Measurements from ENCODE around the gene OR7C2.
"Not testable (repeated sequence)": the region's sequence is repeated elsewhere in the genome, so short reads cannot be mapped to it uniquely, and the experiment has no call there.

OR7C2 gene

DNA sequence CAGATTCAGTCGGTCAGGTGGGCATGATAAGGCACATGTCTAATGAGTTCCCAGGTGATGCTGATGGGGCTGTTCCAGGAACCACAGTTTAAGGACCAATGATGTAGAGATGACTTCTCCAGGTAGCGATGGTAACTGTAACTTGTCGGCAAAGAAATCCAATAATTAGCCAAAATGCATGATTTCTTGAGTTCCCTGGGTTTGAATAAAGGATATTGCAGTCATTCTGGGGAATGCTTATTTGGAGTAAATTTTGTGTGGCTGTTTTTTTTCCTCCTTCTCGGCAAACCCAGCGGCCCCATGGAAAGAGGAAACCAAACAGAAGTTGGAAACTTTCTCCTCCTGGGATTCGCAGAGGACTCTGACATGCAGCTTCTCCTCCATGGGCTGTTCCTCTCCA is at the start of gene OR7C2:
Gene OR7C2, plus strand, starts transcription at position 301 of the 400 bp plus-strand sequence. Its CDS starts 0 bp downstream, at position 301.
- Histone ChIP-seq H3K27ac (ENCODE audit: low read depth, low read length) (no peak within 1 kb of the TSS), H3K4me1 (ENCODE audit: control insufficient read depth, insufficient read depth, low read length) (no peaks in the 10 kb centered on the region)

DNA sequence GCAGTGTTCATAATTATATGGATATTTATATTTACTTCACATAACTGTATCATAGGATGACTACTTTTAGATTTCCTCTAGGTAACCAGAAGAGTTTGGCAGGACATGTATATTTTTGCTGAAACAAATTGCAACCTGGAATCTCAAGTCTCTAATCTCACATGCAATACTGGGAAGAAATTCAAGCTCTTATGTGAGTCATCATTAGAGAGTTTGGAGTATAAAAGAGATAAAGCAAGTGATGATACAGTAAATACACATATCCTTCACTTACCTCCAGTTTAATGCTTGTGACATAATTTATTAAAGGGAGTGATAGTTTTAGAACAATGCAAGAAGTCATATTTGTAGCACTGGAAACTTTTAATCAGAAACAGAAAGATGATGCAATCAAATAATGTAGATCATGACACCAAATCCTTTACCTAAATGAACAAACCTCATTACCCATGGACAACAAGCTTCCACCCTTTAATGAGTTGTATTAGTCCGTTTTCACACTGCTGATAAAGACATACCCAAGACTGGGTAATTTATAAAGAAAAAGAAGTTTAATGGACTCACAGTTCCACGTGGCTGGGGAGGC is 39.5 kb upstream of the OR7C2 start:
- H3K9me3 ChIP-seq (ENCODE audit: control insufficient read depth, insufficient read depth, low read length), result peaks cover 12% of the 10 kb centered on the region
- H3K4me3 ChIP-seq (ENCODE audit: low read depth, low read length), result no peak overlapping the region
- H3K4me1 ChIP-seq (ENCODE audit: control insufficient read depth, insufficient read depth, low read length), result no peaks in the 10 kb centered on the region
- no peaks in the 10 kb centered on the region for H3K36me3 ChIP-seq (ENCODE audit: control insufficient read depth, insufficient read depth, low read length)
- no peak overlapping the region for H3K27ac ChIP-seq (ENCODE audit: low read depth, low read length)
- H3K27me3 ChIP-seq (ENCODE audit: control insufficient read depth, insufficient read depth, low read length), result no peaks in the 10 kb centered on the region
- H3K9ac ChIP-seq (ENCODE audit: low read depth, low read length), result no peak overlapping the region

More for the DNA sequence above, at the start of gene OR7C2:
- Histone ChIP-seq H3K4me3 (ENCODE audit: low read depth, low read length) (no peak within 1 kb of the TSS), H3K9me3 (ENCODE audit: control insufficient read depth, insufficient read depth, low read length) (peaks cover 45% of the 10 kb centered on the region), H3K36me3 (ENCODE audit: control insufficient read depth, insufficient read depth, low read length) (no peaks in the 10 kb centered on the region), H3K27me3 (ENCODE audit: control insufficient read depth, insufficient read depth, low read length) (no peaks in the 10 kb centered on the region), H3K9ac (ENCODE audit: low read depth, low read length) (no peak within 1 kb of the TSS)

DNA sequence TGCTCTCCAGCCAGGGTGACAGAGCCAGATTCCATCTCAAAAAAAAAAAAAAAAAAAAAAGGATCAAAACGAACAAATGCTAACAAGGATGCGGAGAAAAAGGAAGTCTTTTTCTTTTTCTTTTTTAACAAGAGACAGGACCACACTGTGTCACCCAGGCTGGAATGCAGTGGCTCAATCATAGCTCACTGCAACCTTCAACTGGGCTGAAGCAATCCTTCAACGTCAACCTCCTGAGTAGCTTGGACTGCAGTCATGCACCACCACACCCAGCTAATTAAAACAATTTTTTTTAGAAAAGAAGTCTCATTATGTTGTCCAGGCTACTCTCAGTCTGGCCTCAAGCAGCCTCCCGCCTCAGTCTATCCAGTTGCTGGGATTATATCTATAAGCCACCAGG is 34.6 kb upstream of the OR7C2 start:
- Histone ChIP-seq H3K9ac (ENCODE audit: low read depth, low read length) (no peak overlapping the region), H3K9me3 (ENCODE audit: control insufficient read depth, insufficient read depth, low read length) (peaks cover 20% of the 10 kb centered on the region), H3K27me3 (ENCODE audit: control insufficient read depth, insufficient read depth, low read length) (no peaks in the 10 kb centered on the region), H3K4me3 (ENCODE audit: low read depth, low read length) (no peak overlapping the region), H3K4me1 (ENCODE audit: control insufficient read depth, insufficient read depth, low read length) (no peaks in the 10 kb centered on the region), H3K36me3 (ENCODE audit: control insufficient read depth, insufficient read depth, low read length) (no peaks in the 10 kb centered on the region), H3K27ac (ENCODE audit: low read depth, low read length) (no peak overlapping the region)

GRCh38 chr19:14915116-14915515 is 26.2 kb upstream of the OR7C2 start:
- Histone ChIP-seq H3K27ac (ENCODE audit: low read depth, low read length) (no peak overlapping the region), H3K4me1 (ENCODE audit: control insufficient read depth, insufficient read depth, low read length) (no peaks in the 10 kb centered on the region), H3K36me3 (ENCODE audit: control insufficient read depth, insufficient read depth, low read length) (no peaks in the 10 kb centered on the region), H3K9me3 (ENCODE audit: control insufficient read depth, insufficient read depth, low read length) (peaks cover 39% of the 10 kb centered on the region), H3K9ac (ENCODE audit: low read depth, low read length) (no peak overlapping the region), H3K27me3 (ENCODE audit: control insufficient read depth, insufficient read depth, low read length) (no peaks in the 10 kb centered on the region), H3K4me3 (ENCODE audit: low read depth, low read length) (no peak overlapping the region)

DNA sequence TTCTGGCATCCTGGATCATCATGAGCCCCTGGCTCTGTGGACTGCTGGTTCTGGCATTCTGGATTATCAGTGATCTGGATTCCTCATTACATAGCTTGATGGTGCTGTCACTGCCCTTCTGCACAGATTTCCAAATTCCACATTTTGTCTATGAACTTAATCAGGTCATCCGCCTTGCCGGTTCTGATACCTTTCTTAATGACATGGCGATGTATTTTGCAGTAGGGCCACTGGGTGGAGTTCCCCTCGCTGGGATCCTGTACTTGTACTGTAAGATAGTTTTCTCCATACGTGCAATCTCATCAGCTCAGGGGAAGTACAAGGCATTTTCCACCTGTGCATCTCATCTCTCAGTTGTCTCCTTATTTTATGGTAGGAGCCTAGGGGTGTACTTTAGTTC is 24.4 kb upstream of the OR7C2 start:
- H3K36me3 ChIP-seq (ENCODE audit: control insufficient read depth, insufficient read depth, low read length), result no peaks in the 10 kb centered on the region
- no peak overlapping the region for H3K9ac ChIP-seq (ENCODE audit: low read depth, low read length)
- H3K4me1 ChIP-seq (ENCODE audit: control insufficient read depth, insufficient read depth, low read length), result no peaks in the 10 kb centered on the region
- peaks cover 41% of the 10 kb centered on the region for H3K9me3 ChIP-seq (ENCODE audit: control insufficient read depth, insufficient read depth, low read length)
- no peaks in the 10 kb centered on the region for H3K27me3 ChIP-seq (ENCODE audit: control insufficient read depth, insufficient read depth, low read length)
- no peak overlapping the region for H3K4me3 ChIP-seq (ENCODE audit: low read depth, low read length)
- H3K27ac ChIP-seq (ENCODE audit: low read depth, low read length), result no peak overlapping the region

DNA sequence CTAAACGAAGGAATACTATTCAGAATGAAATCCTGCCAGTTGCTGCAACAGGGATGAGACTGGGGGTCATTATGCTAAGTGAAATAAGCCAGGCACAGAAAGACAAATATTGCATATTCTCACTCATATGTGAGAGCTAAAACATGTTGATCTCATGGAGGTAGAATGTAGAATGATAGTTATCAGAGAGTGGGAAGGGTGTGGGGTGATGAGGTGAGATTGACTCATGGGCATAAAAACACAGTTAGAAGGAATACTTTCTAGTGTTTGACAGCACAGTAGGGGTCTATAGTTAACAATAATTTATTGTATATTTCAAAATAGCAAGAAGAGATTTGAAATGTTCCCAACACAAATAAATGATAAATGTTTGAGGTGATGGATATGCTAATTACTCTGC is 7.8 kb upstream of the OR7C2 start:
- no peak overlapping the region for H3K27ac ChIP-seq (ENCODE audit: low read depth, low read length)
- no peaks in the 10 kb centered on the region for H3K36me3 ChIP-seq (ENCODE audit: control insufficient read depth, insufficient read depth, low read length)
- H3K27me3 ChIP-seq (ENCODE audit: control insufficient read depth, insufficient read depth, low read length), result no peaks in the 10 kb centered on the region
- no peaks in the 10 kb centered on the region for H3K4me1 ChIP-seq (ENCODE audit: control insufficient read depth, insufficient read depth, low read length)
- peaks cover 28% of the 10 kb centered on the region for H3K9me3 ChIP-seq (ENCODE audit: control insufficient read depth, insufficient read depth, low read length)
- no peak overlapping the region for H3K9ac ChIP-seq (ENCODE audit: low read depth, low read length)
- H3K4me3 ChIP-seq (ENCODE audit: low read depth, low read length), result no peak overlapping the region

DNA sequence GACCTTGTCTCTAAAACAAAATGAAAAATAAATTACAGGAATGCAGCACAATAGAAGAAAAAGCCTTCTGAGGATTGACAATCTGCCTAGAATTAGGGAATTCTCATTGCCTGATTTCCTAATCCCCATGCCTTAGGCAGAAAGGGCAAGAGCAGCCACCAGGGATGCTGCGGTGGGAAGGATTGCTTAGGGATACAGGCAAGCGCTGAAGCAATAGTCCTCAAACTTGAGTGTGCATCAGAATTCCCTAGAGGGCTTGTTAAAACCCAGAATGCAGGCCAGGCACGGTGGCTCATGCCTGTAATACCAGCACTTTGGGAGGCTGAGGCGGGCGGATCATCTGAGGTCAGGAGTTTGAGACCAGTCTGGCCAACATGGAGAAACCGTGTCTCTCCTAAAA is 1.0 kb upstream of the OR7C2 start:
- no peak overlapping the region for H3K9ac ChIP-seq (ENCODE audit: low read depth, low read length)
- no peaks in the 10 kb centered on the region for H3K36me3 ChIP-seq (ENCODE audit: control insufficient read depth, insufficient read depth, low read length)

GRCh38 chr19:14943601-14944000 is 2.3 kb downstream of the OR7C2 start:
- Histone ChIP-seq H3K27ac (ENCODE audit: low read depth, low read length) (no peak overlapping the region), H3K9me3 (ENCODE audit: control insufficient read depth, insufficient read depth, low read length) (peaks cover 56% of the 10 kb centered on the region), H3K36me3 (ENCODE audit: control insufficient read depth, insufficient read depth, low read length) (no peaks in the 10 kb centered on the region), H3K4me1 (ENCODE audit: control insufficient read depth, insufficient read depth, low read length) (no peaks in the 10 kb centered on the region), H3K27me3 (ENCODE audit: control insufficient read depth, insufficient read depth, low read length) (no peaks in the 10 kb centered on the region), H3K9ac (ENCODE audit: low read depth, low read length) (no peak overlapping the region), H3K4me3 (ENCODE audit: low read depth, low read length) (no peak overlapping the region)

More for the DNA sequence above, 1.0 kb upstream of the OR7C2 start:
- Histone ChIP-seq H3K4me1 (ENCODE audit: control insufficient read depth, insufficient read depth, low read length) (no peaks in the 10 kb centered on the region), H3K27me3 (ENCODE audit: control insufficient read depth, insufficient read depth, low read length) (no peaks in the 10 kb centered on the region), H3K4me3 (ENCODE audit: low read depth, low read length) (no peak overlapping the region), H3K27ac (ENCODE audit: low read depth, low read length) (no peak overlapping the region), H3K9me3 (ENCODE audit: control insufficient read depth, insufficient read depth, low read length) (peaks cover 39% of the 10 kb centered on the region)

- Histone ChIP-seq H3K4me1 (ENCODE audit: control insufficient read depth, insufficient read depth, low read length) (no peaks in the 10 kb centered on the region), H3K9me3 (ENCODE audit: control insufficient read depth, insufficient read depth, low read length) (peaks cover 49% of the 10 kb centered on the region), H3K27ac (ENCODE audit: low read depth, low read length) (no peak overlapping the region), H3K36me3 (ENCODE audit: control insufficient read depth, insufficient read depth, low read length) (no peaks in the 10 kb centered on the region), H3K9ac (ENCODE audit: low read depth, low read length) (no peak overlapping the region), H3K4me3 (ENCODE audit: low read depth, low read length) (no peak overlapping the region), H3K27me3 (ENCODE audit: control insufficient read depth, insufficient read depth, low read length) (no peaks in the 10 kb centered on the region)
These were observed 3.2 kb downstream of the OR7C2 start for GRCh38 chr19:14944456-14944855.

DNA sequence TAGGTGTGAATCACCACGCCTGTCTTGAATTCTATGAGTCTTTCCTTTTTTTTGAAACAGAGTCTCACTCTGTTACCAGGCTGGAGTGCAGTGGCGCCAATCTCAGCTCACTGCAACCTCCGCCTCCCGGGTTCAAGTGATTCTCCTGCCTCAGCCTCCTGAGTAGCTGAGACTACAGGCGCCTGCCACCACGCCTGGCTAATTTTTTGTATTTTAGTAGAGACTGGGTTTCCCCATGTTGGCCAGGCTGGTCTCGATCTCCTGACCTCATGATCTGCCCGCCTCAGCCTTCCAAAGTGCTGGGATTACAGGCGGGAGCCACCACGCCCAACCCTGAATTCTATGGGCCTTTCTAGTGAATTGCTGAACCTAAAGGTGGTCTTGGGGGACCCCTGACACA is 8.1 kb downstream of the OR7C2 start:
- peaks cover 37% of the 10 kb centered on the region for H3K9me3 ChIP-seq (ENCODE audit: control insufficient read depth, insufficient read depth, low read length)
- not testable (repeated sequence) for H3K4me3 ChIP-seq (ENCODE audit: low read depth, low read length); H3K27ac ChIP-seq (ENCODE audit: low read depth, low read length); H3K27me3 ChIP-seq (ENCODE audit: control insufficient read depth, insufficient read depth, low read length); H3K36me3 ChIP-seq (ENCODE audit: control insufficient read depth, insufficient read depth, low read length); H3K9ac ChIP-seq (ENCODE audit: low read depth, low read length); H3K4me1 ChIP-seq (ENCODE audit: control insufficient read depth, insufficient read depth, low read length)

DNA sequence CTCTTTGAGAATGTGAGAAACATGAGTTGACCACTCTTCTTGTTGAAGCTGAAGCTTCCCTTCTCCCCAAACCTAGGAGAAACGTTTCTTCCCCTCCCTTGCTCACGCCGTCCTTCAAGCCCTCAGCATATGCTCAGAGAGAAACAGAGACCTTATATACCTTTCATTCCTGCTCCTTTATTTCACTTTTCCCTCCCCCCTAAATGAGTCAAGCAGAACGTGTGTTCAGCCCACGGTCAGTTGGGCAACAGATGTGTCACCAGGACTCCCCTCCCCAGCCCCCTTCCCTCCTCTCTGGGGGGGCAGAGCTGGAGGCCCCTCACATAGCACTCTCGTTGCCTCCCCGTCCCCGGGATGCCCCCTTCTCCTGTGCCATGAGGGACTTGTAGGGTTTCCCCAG is 8.6 kb downstream of the OR7C2 start:
- Histone ChIP-seq H3K27me3 (ENCODE audit: control insufficient read depth, insufficient read depth, low read length) (no peaks in the 10 kb centered on the region), H3K9ac (ENCODE audit: low read depth, low read length) (no peak overlapping the region)

GRCh38 chr19:14950421-14950820 is 9.1 kb downstream of the OR7C2 start:
- no peak overlapping the region for H3K9ac ChIP-seq (ENCODE audit: low read depth, low read length)
- no peak overlapping the region for H3K27ac ChIP-seq (ENCODE audit: low read depth, low read length)
- H3K4me1 ChIP-seq (ENCODE audit: control insufficient read depth, insufficient read depth, low read length), result no peaks in the 10 kb centered on the region
- H3K27me3 ChIP-seq (ENCODE audit: control insufficient read depth, insufficient read depth, low read length), result no peaks in the 10 kb centered on the region
- H3K9me3 ChIP-seq (ENCODE audit: control insufficient read depth, insufficient read depth, low read length), result peaks cover 39% of the 10 kb centered on the region
- H3K36me3 ChIP-seq (ENCODE audit: control insufficient read depth, insufficient read depth, low read length), result no peaks in the 10 kb centered on the region
- no peak overlapping the region for H3K4me3 ChIP-seq (ENCODE audit: low read depth, low read length)

More for the DNA sequence above, 8.6 kb downstream of the OR7C2 start:
- H3K4me1 ChIP-seq (ENCODE audit: control insufficient read depth, insufficient read depth, low read length), result no peaks in the 10 kb centered on the region
- H3K27ac ChIP-seq (ENCODE audit: low read depth, low read length), result no peak overlapping the region
- no peaks in the 10 kb centered on the region for H3K36me3 ChIP-seq (ENCODE audit: control insufficient read depth, insufficient read depth, low read length)
- peaks cover 37% of the 10 kb centered on the region for H3K9me3 ChIP-seq (ENCODE audit: control insufficient read depth, insufficient read depth, low read length)
- no peak overlapping the region for H3K4me3 ChIP-seq (ENCODE audit: low read depth, low read length)
